Neutrophil (primary cell): ENCODE data around the gene SLC6A13.

Experiments
- H3K27ac ChIP-seq: fragments of 200-600 bp; sonication (generic); 2 replicates; pipeline ENCODE4 v1.5.1; 2016; ENCODE audit warnings: mild to moderate bottlenecking, moderate library complexity
- H3K27me3 ChIP-seq: fragments of 200-600 bp; sonication (generic); 2 replicates; pipeline ENCODE4 v1.6.0; 2016; ENCODE audit warnings: mild to moderate bottlenecking
- H3K36me3 ChIP-seq: fragments of 200-600 bp; sonication (generic); 2 replicates; pipeline ENCODE4 v1.5.1; 2017
- H3K4me1 ChIP-seq, 2 experiments: fragments of 200-600 bp in 1 of 2; sonication (generic) in 1 of 2; 1 replicate in 1 of 2; 2 replicates in 1 of 2; pipeline versions ENCODE4 v1.5.1 to v1.6.1; 2013 to 2016; ENCODE audit warnings: low read depth in 1 of 2, low read length in 1 of 2, mild to moderate bottlenecking in 1 of 2, moderate library complexity in 1 of 2; ENCODE audit not compliant: control insufficient read depth in 1 of 2, insufficient read depth in 1 of 2
- H3K4me3 ChIP-seq, 2 experiments: fragments of 200-600 bp in 1 of 2; sonication (generic) in 1 of 2; 1 replicate in 1 of 2; 2 replicates in 1 of 2; pipeline ENCODE4 v1.5.1; 2013 to 2016; ENCODE audit warnings: low read depth in 1 of 2, low read length in 1 of 2, mild to moderate bottlenecking in 1 of 2, moderate library complexity in 1 of 2
- H3K9me3 ChIP-seq: fragments of 200-600 bp; sonication (generic); 2 replicates; pipeline ENCODE4 v1.5.1; 2016
- TF ChIP-seq, protein P1 (sequence below): fragments of 200-600 bp; sonication (generic); IDR thresholded peaks from 2 replicates; pipeline ENCODE4 v1.5.1; 2016; ENCODE audit warnings: antibody characterized with exemption

Gene SLC6A13

DNA sequence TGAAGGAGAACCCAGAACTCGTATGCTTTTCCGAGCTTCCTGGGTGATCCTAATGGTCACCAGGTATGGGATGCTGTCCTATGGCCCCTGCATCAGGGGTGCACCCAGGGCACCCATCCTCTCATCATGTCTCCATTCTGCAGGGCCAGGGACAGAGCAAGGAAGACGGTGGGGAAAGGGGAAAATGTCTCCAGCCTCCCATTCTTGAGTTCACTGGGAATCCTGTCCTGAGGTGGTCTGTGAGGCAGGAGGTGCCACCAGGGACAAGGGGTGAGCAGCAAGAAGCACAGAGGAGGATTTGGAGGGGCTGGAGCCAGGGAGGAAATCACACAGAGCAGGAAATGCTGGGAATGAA, 33.8 kb downstream of the SLC6A13 start:
- Histone ChIP-seq H3K36me3 (no peaks in the 10 kb centered on the region), H3K27ac (no peak overlapping the region), H3K4me3 (no peak overlapping the region), H3K9me3 (no peaks in the 10 kb centered on the region), H3K4me1 (no peaks in the 10 kb centered on the region), H3K27me3 (peaks cover 6% of the 10 kb centered on the region)
- TF ChIP-seq, protein P1, sequence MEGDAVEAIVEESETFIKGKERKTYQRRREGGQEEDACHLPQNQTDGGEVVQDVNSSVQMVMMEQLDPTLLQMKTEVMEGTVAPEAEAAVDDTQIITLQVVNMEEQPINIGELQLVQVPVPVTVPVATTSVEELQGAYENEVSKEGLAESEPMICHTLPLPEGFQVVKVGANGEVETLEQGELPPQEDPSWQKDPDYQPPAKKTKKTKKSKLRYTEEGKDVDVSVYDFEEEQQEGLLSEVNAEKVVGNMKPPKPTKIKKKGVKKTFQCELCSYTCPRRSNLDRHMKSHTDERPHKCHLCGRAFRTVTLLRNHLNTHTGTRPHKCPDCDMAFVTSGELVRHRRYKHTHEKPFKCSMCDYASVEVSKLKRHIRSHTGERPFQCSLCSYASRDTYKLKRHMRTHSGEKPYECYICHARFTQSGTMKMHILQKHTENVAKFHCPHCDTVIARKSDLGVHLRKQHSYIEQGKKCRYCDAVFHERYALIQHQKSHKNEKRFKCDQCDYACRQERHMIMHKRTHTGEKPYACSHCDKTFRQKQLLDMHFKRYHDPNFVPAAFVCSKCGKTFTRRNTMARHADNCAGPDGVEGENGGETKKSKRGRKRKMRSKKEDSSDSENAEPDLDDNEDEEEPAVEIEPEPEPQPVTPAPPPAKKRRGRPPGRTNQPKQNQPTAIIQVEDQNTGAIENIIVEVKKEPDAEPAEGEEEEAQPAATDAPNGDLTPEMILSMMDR, result no peak

DNA sequence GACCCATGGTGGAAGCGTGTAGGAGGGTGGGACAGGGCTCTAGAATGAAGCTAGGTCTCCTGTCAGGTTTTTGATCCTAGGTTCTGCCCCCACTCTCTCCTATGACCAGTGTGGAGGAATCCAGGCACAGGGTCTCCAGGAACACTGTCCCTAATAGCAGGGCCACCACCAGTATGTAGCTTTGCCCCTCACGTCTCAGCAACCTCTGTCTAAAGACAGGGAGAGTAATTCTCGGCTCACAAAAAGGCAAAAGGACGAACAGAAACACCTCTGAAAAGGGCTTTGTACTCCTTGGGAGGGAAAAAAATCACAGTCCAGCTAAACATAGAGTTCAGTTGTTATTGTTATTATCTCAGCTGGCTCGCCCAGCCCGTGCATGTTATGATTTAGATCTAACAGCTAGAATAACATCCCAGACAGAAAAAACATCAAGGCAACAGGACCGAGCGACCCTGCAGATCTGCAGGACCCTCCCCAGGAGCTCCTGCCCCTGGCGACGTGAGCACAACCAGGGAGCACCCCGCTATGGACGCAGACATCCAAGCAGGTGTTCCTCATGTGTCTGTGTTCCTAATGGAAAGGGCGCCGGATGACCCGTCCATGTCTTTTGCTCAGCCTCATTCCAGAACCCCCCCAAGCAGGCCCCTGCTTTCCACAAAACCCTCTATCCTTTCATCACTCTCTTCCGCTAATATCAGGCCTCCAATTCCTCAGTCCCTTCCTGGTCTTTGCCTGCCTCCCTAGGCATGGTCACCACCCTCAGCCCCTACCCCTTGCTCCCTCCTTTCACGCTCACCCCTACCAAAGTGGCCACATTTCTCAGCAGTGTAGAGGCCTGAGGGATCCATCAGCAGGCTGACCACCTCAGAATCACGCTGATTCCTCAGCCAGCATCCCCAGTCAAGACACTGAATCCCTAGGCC, 34.5 kb downstream of the SLC6A13 start:
- peaks cover 6% of the 10 kb centered on the region for H3K27me3 ChIP-seq
- TF ChIP-seq, protein P1, result no peak

DNA sequence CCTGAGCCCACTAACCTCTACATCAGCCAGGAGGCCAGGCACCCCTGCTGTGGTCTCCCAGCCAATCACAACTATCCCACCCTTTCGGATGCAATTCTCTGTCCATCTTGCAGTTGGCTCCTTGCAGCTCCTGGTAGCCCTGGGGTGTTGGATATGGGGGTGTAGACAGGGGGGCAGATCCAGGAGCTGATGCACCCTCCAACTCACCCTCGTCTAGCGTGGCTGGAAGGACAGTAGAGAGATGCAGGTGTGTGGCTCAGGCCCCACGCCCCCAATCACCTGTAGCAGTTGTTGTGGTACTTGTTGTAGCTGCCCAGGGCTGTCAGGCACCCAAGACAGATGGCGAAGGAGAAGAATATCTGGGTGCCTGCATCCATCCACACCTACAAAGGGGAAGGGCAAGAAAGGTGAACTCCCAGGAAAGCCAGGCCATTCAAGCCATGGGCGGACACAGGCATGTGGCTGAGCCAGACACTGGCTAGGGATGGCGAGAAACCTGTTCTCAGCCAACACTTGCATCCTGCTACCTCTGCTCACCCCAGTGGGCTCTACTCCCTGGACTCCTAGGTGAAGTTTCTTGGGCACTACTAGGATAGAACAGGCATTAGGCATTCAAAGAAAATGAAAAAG, 35.2 kb downstream of the SLC6A13 start:
- H3K27ac ChIP-seq, result no peak overlapping the region
- no peaks in the 10 kb centered on the region for H3K36me3 ChIP-seq
- peaks cover 6% of the 10 kb centered on the region for H3K27me3 ChIP-seq
- TF ChIP-seq, protein P1, result no peak
- no peaks in the 10 kb centered on the region for H3K4me1 ChIP-seq
- no peak overlapping the region for H3K4me3 ChIP-seq
- H3K9me3 ChIP-seq, result no peaks in the 10 kb centered on the region

More for the DNA sequence above, 34.5 kb downstream of the SLC6A13 start:
- no peak overlapping the region for H3K27ac ChIP-seq
- no peaks in the 10 kb centered on the region for H3K4me1 ChIP-seq
- H3K36me3 ChIP-seq, result no peaks in the 10 kb centered on the region
- no peaks in the 10 kb centered on the region for H3K9me3 ChIP-seq
- no peak overlapping the region for H3K4me3 ChIP-seq

GRCh38 chr12:226401-226800, 36.2 kb downstream of the SLC6A13 start:
- Histone ChIP-seq H3K27ac (no peak overlapping the region), H3K4me1 (no peaks in the 10 kb centered on the region), H3K27me3 (peaks cover 6% of the 10 kb centered on the region), H3K36me3 (no peaks in the 10 kb centered on the region), H3K4me3 (no peak overlapping the region), H3K9me3 (no peaks in the 10 kb centered on the region)
- TF ChIP-seq, protein P1, result no peak

DNA sequence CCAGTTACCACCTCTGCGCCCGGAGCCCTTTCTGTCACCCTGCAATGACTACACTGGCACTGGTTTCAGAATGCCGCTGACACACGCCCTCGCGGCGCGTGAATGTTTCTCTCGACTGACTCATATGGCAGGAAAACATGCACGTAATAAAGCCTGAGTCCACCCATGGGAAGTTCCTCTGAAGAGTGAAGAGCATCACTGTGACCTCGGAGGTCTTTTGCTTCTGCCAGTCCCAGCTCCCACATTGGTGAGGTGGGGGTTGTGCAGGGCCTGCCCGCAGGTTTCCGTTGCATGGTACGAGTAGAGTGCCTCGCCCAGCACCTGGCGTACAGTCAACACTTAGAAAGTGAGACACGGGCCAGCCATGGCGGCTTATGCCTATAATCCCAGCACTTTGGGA, 37.6 kb downstream of the SLC6A13 start:
- H3K27ac ChIP-seq, result no peak overlapping the region
- H3K4me3 ChIP-seq, result no peak overlapping the region
- no peaks in the 10 kb centered on the region for H3K9me3 ChIP-seq
- H3K27me3 ChIP-seq, result peaks cover 4% of the 10 kb centered on the region
- H3K4me1 ChIP-seq, result no peaks in the 10 kb centered on the region
- TF ChIP-seq, protein P1, result no peak
- H3K36me3 ChIP-seq, result no peaks in the 10 kb centered on the region
